22Rv1 (cell line): ENCODE data around the gene RMRP.

ENCODE experiments used
- H3K27ac ChIP-seq: fragments of 450-650 bp; 2 replicates; pipeline ENCODE4 v1.5.1; 2017
- ZFX ChIP-seq: fragments of 450-650 bp; IDR thresholded peaks from 2 replicates; pipeline ENCODE4 v1.6.1; 2017; ENCODE audit warnings: antibody characterized with exemption, borderline replicate concordance
- TF ChIP-seq, protein P1 (sequence below): fragments of 450-650 bp; IDR thresholded peaks from 2 replicates; pipeline ENCODE4 v1.5.1; 2017; ENCODE audit warnings: mild to moderate bottlenecking

Gene RMRP

DNA sequence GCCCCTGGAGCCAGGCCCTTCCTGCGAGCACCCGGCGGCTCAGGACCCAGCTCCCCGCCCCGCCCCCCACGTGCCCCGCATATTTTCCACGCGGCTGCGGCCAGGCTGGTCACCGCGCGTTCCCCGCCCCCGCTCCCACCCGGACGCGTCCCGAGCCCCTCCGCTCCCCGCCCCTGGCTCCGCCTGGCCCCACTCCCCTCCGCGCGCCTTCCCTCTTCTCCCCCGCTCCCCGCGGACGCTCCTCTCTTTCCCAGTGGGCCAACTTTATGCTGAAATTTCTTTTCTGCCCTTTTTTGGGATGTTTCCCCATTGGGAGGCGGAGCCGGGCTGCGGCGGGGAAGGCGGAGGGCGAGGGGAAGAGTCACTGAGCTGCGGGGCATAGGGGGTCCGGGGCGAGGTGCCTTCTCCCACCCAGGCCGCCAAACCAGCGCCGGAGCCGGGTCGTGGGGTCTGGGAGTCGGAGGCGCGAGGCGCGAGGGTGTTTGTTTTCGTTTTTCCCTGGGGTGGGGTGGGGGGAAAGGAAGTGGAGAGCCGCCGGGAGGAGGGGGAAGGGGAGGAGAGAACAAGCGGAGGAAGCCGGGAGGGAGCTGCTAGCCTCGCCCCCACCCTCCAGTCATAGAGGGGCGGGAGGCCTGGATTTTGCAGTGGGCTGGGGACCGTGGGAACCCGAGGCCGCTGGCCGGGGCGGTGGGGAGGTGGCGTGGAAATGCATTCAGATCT, 33.0 kb upstream of the RMRP start:
- TF ChIP-seq ZFX, result no peak
- TF ChIP-seq, protein P1, sequence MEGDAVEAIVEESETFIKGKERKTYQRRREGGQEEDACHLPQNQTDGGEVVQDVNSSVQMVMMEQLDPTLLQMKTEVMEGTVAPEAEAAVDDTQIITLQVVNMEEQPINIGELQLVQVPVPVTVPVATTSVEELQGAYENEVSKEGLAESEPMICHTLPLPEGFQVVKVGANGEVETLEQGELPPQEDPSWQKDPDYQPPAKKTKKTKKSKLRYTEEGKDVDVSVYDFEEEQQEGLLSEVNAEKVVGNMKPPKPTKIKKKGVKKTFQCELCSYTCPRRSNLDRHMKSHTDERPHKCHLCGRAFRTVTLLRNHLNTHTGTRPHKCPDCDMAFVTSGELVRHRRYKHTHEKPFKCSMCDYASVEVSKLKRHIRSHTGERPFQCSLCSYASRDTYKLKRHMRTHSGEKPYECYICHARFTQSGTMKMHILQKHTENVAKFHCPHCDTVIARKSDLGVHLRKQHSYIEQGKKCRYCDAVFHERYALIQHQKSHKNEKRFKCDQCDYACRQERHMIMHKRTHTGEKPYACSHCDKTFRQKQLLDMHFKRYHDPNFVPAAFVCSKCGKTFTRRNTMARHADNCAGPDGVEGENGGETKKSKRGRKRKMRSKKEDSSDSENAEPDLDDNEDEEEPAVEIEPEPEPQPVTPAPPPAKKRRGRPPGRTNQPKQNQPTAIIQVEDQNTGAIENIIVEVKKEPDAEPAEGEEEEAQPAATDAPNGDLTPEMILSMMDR, result no peak
- H3K27ac ChIP-seq, result no peak overlapping the region

DNA sequence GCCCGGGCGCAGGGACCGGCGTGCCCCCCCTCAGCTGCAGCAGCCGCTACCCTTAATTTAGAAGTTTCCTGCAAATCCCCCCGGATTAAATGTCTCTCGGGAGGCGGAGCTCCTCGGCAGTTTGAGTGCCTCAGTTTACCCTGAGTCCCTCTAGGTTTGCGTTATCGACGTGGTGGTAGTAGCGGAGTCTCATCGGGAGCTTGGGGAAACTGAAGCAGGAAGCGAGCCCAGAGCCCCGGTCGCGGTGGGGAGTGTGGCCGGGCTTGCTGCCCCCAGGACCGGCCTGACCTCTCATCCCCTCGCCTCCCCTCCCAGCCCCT, 32.4 kb upstream of the RMRP start:
- TF ChIP-seq, protein P1, result no peak
- TF ChIP-seq ZFX, result no peak

DNA sequence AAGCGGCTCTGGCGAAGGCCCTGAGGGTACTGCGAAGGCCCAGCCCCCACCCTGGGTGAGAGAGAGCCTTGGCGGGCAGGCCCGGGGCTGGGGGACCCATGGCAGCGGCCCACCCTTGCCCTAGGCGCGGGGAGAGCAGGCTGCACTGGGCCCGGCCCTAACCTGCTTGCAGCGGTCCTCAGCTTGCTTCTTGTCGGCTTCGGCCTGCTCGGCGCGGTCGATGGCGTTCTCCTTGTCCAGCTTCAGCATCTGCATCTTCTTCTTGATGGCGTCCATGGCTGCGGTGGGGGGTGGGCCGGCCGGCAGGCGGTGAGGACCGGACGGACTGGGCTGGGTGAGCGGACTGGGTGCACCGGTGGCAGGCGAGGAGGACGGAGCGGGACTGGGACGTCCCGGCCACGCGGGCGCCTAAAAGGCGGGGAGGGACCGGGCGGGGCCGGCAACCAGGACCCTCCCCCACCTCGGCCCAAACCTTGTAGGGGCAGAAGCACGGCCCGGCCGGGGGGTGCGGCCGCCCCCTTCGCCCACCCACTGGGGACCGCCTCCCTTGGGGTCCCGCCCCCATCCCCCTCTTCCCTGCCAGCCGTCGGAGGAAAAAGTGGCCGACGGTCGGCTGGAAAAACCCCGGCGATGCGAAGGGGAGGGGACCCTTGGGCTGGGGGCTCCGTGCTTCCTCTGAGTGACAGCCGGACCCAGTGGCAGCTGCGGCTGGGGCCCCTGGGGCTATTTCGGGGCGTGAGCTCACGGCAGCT, 31.9 kb upstream of the RMRP start, which contains the start of gene TPM2:
TPM2 (minus strand) TSS at position 384 of the 752 bp plus-strand sequence; CDS start at position 276, 108 bp downstream.
- TF ChIP-seq, protein P1, result no peak
- no peak for TF ChIP-seq ZFX
- H3K27ac ChIP-seq, result no peak within 1 kb of the TSS

More for the DNA sequence above, 32.4 kb upstream of the RMRP start:
- H3K27ac ChIP-seq, result no peak overlapping the region

DNA sequence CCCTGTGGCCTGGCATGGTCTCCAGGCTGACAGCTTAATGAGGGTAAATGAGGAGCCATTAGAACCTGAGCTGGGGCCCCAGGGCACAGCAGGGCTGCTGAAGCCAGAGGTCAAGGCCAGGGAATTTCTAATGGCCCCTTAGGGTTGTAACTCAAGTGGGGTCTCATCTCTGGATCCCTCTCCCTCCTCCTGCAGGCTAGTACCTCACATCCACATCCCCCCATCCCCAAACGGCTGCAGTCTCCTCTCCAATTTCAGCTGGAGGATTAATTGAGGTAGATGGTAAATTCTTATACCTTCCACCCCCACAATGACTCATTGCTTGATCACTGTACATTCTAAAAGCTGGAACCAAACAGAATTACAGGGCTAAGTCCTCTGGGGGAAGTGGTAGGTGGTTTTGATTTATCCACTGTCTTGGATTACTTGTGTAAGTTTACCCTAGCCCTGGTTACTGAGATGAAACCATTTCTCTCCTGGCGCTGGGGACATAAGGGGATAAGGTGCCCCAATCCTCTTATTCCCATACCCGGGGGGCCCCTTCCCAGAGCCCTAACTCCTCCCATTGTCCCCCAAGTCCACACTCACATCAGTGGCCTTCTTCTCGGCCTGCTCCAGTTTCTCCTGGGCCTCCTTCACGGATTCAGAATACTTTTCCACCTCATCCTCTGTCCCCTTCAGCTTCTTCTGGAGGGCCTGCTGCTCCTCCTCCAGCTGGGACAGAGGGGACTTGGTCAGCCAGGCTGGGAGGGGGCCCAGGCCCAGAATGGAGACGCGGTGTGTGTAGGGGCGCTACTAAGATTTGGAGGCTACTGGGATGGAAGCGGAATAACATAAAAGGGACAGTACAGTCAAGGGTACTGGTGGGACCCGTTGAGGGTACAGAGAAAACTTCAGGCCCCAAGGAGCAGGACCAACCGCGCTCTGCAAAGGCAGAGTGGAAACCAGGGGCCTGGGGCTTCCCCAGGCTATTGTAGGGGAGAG, 31.0 kb upstream of the RMRP start:
- H3K27ac ChIP-seq, result no peak overlapping the region
- TF ChIP-seq ZFX, result no peak

DNA sequence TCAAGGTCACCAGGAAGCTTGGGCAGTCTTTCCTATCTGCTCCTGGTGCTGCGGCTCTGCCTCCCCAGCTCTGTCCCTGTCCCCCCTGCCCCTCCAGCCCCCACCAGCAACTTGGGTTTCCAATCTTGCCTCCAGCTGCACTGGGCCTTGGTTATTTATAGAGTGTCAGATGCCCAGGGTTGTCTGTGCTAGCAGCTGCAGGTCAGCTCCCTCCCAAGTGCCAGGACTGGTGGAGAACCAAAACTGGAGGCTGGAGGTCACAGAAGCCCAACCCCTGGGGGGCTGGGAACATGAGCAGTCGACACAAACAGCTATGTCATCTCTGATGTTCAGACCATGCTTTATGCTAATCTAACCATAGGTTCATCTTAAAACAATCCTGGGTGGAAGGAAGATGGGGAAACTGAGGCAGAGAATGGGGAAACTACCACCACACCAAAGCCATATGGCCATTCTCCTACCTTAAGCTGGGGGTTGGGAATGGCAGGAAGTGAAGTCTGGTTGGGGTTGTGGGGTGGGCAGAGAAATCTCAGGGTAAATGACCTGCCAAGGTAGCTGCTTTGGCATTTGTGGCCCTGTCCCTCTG, 30.2 kb upstream of the RMRP start:
- no peak overlapping the region for H3K27ac ChIP-seq
- TF ChIP-seq, protein P1, result no peak
- no peak for TF ChIP-seq ZFX

DNA sequence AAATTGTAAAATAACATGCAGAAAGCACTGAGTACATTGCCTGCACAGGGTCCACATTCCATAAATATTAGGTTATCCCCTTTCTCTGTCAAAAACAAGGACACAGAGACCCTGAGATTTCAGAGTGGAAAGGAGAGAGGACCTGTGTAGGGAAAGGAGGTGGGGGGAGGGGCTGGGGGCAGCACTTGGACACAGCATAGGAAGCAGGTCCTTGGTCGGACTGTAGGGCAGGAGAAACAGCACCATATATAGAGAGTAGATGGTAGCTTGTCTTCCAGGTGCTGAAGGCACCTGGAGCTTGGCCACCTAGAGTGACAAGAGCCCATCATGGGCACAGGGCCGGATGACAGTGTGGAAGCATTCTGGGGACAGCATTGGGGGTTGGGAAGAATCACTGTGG, 29.5 kb upstream of the RMRP start:
- no peak overlapping the region for H3K27ac ChIP-seq
- TF ChIP-seq ZFX, result no peak
- TF ChIP-seq, protein P1, result no peak
